Activated CD8-positive, alpha-beta memory T cell treated with anti-CD3 and anti-CD28 coated beads for 48 hours (primary cell): ENCODE measurements around the gene KLHL22.
"Not testable (repeated sequence)": the region's sequence is repeated elsewhere in the genome, so short reads cannot be mapped to it uniquely, and the experiment has no call there.

Experiments used
- DNase-seq, 3 experiments: peaks; one replicate each; pipeline ENCODE4 v3.0.0-alpha.2; 2020; ENCODE audit warnings: low read depth in 2 of 3, low spot score in 2 of 3

KLHL22 gene

DNA sequence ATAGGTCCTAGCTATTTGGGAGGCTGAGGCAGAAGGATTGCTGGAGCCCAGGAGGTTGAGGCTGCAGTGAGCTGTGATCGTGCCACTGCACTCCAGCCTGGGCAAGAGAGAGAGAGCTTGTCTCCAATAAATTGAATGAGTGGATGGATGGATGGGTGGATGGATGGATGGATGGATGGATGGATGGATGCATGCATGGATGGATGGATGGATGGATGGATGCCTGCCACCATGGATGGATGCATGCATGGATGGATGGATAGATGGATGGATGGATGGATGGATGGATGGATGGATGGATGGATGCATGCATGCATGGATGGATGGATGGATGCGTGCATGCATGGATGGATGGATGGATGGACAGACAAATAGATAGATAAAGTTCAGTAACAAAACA, 25.1 kb downstream of the KLHL22 start:
- not testable (repeated sequence) for DNase-seq

- no peak for DNase-seq
These were observed 26.3 kb downstream of the KLHL22 start for GRCh38 chr22:20469110-20469868.

- no peak for DNase-seq
These were observed 28.8 kb downstream of the KLHL22 start for GRCh38 chr22:20466659-20467379.

DNA sequence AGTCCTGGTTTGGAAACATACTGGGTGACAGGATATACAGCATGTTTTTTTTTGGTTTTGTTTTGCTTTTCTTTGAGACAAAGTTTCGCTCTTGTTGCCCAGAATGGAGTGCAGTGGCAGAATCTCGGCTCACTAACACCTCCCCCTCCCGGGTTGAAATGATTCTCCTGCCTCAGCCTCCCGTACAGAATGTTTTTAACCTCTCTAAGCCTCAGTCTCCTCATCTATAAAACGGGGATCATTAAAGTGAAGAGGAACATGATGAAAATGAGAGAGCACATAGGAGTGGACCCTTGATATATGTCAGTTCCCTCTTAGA, 29.9 kb downstream of the KLHL22 start:
- no peak for DNase-seq

- no peak for DNase-seq
These were observed 30.5 kb downstream of the KLHL22 start for GRCh38 chr22:20464912-20465758.

DNA sequence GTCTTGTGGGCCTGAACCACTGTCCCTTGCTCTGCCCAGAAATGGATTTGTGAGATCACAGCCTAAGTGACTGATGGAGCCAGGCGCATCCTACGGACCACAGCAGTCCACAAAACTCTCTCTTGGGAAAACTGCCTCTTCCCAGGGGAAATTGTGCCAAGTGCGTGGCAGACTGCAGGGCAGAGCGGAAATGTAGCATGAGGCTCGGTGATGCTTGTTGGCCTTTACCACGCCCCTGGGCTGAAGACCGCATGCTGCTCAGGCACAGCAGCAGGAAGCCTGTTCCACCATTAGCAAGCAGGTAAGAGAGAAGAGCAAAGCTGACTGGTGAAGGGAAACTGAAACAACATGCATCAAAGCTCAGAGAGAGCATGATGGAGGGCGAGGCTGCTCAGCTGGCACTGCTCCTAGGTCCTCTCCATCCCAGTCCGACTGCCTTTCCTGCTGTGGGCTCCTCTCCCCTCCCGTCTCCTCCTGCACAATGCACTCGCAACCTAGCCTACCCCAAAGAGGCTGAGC, 31.4 kb downstream of the KLHL22 start:
- DNase-seq, result no peak

DNA sequence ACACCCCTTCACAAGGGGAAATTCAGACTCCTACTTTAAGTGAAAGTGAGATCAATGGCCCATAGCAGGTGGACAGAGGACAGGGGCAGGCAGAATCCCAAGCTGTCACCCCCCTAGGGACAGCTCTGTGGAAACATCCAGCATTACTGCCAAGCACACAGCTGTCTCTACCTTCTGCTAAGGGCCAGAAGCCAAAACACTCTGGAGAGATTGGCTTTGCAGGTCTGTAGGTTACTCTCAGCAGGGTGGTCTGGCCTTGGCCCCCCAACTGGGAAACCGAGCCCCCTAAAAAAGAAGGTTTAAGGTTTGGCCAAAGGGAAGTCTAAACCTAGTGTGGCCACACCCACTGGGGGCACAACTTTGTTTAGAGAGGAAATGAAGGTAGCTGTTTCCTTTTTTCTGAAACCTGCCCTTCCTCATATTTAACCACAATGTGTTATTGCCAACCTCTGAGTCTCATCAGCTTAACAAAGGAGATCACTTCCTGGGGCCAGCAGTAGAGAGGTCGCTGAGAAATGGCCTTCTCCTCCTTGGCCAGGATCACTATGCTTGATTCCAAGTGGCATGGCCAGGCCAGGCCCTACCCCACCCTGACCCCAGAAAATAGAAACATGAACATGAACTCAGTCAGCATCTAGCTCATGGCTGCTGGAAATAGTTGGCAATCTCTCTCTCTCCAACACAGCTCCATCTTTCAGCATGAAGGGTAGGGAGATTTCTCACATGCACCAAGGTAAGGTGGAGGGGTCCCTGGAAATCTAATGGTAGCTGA, 32.1 kb downstream of the KLHL22 start:
- no peak for DNase-seq

GRCh38 chr22:20459862-20460261, 35.7 kb downstream of the KLHL22 start:
- no peak for DNase-seq

DNA sequence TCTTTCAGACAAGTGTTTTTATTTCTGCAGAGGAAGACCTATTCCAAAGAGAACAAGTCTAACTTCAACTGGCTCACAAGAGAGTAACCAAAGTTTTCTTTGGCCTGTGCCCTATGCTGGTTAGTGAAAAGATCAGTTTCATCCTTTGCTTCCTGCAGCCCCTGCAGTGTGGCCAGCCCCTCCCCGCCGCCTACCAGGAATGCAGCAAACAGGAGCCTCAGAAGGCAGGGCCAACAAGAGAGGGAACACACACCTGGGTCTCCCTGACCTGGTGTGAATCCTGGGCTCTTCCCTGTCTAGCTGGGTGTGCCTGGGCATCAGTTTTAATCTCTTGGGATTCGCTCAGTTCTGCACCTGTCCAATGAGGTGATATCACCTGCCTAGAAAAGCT, 36.4 kb downstream of the KLHL22 start:
- no peak for DNase-seq

GRCh38 chr22:20458530-20459151, 37.0 kb downstream of the KLHL22 start:
- no peak for DNase-seq

- no peak for DNase-seq
These were observed 37.9 kb downstream of the KLHL22 start for GRCh38 chr22:20457506-20458240.

GRCh38 chr22:20456722-20457076, 38.9 kb downstream of the KLHL22 start:
- DNase-seq, result no peak

GRCh38 chr22:20456064-20456721, 39.4 kb downstream of the KLHL22 start:
- DNase-seq, result peak; percentile 41 to 52 (median 44)

- no peak for DNase-seq
These were observed 39.9 kb downstream of the KLHL22 start for GRCh38 chr22:20455709-20456063.

GRCh38 chr22:20453222-20453621, 42.4 kb downstream of the KLHL22 start:
- no peak for DNase-seq

GRCh38 chr22:20451920-20452319, 43.7 kb downstream of the KLHL22 start:
- DNase-seq, result no peak

DNA sequence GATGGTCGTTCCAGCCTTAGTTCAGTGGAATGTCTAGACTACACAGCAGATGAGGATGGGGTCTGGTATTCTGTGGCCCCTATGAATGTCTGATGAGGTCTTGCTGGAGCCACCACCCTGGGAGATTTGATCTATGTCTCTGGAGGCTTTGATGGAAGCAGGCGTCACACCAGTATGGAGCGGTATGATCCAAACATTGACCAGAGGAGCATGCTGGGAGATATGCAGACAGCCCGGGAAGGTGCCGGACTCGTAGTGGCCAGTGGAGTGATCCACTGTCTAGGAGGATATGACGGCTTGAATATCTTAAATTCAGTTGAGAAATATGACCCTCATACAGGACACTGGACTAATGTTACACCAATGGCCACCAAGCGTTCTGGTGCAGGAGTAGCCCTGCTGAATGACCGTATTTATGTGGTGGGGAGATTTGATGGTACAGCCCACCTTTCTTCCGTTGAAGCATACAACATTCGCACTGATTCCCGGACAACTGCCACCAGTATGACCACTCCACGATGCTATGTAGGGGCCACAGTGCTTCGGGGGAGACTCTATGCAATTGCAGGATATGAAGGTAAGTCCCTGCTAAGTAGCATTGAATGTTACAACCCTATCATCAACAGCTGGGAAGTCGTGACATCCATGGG, 44.3 kb downstream of the KLHL22 start:
- DNase-seq, result not testable (repeated sequence)

GRCh38 chr22:20450551-20450906, 45.1 kb downstream of the KLHL22 start:
- no peak for DNase-seq
